ENCODE data around the gene CACNA1H.
"Not testable (repeated sequence)": the region's sequence is repeated elsewhere in the genome, so short reads cannot be mapped to it uniquely, and the experiment has no call there.

The CACNA1H gene

DNA sequence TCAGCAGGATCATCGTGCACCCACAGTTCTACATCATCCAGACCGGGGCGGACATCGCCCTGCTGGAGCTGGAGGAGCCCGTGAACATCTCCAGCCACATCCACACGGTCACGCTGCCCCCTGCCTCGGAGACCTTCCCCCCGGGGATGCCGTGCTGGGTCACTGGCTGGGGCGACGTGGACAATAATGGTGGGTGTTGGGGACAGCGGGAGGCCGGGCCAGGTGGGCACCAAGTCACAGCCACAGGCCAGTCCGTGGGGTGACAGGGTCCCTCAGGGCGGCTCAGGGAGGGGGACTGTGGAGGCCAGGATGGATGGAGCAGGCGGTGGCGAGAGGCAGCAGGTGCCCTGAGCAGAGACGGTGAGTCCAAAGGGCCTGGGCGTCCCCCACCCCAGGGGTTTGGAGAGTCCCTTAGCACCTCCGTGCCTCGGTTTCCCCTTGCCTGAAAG lies 104.0 kb downstream of the CACNA1H start:
- DNase-seq: no peak

DNA sequence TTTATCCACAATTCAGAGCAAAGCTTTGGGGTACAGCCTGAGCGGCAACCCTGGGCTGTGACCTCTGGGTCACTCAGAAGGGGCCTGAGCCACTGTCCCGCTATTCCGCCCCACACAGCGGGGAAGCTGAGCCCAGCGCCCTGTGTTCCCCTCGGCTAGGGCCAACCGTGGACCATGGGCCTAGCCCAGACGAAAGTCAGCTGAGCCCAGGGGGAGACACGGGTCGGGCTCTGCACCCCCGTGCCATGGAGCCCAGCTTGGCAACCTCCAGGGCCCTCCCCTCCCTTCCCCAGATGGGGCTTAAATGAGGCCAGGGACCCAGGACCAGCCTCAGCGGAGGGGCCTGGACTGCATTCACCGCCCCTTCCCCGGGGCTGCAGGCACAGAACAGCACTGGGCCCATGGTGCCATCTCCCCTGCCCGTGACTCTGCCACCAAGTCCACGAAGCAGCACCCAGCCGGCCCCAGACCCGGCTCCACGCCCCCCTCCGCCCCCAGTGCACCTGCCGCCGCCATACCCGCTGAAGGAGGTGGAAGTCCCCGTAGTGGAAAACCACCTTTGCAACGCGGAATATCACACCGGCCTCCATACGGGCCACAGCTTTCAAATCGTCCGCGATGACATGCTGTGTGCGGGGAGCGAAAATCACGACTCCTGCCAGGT lies 104.8 kb downstream of the CACNA1H start:
- DNase-seq: no peak

DNA sequence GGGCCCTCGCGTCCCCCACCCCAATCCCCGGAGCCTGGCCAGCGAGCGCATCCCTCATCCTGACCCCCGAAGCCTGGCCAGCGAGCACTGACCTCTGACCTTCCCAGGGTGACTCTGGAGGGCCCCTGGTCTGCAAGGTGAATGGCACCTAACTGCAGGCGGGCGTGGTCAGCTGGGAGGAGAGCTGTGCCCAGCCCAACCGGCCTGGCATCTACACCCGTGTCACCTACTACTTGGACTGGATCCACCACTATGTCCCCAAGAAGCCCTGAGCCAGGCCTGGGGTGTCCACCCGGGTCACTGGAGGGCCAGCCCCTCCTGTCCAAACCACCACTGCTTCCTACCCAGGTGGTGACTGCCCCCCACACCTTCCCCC lies 105.3 kb downstream of the CACNA1H start:
- no peak for DNase-seq

DNA sequence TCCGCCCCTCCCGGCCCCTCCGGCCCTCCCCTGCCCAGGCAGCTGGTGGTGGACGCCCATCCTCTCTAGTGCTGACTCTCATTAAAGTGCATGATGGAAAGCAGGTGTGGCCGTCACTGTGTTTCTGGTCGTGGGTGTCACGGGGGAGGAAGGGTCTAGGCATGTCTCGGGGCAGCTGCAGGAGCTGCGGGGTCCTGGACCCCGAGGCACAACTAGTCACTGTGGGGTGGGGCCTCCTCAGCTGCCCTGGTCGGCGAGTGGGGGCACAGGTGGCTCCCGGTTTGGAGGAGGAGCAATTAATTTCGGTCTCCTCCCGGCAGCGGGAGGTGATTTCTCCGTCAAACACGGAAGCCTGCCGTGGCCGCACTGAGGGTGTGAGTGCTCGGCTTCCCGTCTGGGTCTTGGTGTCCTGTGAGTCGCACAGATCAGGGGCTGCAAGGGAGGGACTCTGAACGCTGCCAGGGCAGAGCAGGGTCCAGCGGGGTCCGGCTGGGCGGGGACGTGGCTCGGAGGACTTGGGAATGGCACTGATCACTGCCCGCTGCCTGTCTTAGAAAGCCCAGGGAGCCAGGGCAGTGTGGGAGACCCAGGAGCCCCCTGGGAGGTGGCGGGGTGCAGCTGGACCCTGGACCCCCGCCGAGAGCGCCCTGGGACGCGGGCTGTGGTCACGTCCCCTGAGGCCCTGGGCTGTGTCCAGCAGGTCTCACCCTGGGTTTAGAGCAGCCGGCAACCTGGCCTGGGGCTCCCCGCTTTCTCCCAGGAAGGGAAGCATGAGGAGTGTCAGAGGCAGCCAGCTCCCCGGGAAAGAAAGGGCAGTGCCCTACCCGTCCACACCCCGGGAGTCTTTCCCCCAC lies 106.2 kb downstream of the CACNA1H start:
- no peak for DNase-seq

DNA sequence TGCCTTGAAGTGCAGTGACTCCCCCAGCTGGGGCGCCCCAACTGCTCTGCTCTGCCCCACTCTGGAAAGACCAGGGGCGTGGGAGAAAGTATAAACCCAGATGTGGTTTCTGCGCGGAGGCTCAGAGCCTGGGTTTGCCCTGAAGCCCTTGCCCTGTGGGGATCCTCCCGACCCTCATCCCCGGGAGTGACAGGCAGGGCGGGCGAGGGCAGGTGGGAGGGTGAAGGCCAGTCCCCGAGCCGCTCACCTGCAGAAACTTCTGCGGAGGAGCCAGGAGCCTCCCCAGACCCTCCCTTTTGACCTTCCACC lies 106.8 kb downstream of the CACNA1H start:
- DNase-seq: no peak

DNA sequence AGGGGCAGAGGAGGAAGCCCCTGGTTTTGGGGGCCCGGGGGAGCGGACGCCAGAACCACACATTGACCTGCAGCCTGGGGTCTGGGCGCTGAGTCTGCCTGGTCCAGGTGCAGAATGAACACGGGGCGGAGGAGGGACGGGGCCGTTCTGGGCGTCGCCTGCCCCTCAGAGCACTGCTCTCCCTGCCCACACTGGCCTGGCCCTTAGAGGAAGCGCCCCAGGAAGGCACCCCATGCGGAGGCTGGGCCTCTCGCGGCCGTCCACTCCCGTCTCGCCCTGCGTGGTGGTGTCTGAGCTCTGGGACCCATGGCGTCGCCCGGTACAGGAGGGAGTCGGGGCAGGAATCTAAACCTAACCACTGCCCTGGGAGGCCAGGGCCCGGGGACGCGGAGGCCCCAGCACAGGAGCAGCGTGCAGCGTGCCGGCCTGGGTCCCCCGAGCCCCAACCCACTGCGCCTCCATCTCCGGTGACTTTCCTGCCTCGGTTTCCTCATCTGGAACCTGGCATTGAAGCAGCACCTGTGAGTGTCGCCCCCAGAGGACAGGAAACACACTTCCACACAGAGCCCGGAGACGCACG lies 107.3 kb downstream of the CACNA1H start:
- no peak for DNase-seq

DNA sequence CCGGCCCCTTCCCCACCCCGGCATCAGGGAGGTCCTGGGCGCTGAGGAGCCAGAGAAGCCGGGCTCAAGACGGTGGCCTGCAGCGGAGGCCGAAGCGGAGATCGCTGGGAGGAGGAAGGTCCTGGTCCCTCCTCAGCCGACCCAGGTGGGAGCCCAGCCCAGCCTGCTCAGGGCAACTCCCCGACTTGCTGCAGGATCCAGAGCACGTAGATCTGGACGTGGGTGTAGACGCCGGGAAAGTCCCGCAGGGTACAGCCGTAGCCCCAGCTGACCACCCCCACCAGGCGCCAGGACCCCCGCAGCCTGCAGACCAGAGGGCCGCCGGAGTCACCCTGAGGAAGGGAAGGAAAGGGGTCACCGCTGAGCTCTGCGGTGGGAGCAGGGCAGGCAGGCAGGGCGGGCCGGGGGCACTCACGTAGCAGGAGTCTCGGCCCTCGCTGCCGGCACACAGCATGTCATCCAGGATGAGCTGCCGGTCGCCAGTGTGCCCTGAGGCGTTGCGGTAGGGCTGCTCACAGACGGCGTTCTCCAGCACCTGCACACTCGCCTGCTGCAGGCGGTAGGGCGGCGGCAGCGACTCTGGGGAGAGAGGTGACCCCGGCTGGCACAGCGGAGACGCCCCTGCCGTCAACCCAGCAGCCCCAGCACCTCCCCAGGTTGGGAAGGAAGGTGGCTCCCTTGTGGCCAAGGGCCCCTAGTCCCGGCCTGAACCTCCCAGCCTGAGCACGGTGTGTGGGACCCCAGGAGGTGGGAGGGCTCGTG lies 108.4 kb downstream of the CACNA1H start:
- peak; percentile 11 for DNase-seq

DNA sequence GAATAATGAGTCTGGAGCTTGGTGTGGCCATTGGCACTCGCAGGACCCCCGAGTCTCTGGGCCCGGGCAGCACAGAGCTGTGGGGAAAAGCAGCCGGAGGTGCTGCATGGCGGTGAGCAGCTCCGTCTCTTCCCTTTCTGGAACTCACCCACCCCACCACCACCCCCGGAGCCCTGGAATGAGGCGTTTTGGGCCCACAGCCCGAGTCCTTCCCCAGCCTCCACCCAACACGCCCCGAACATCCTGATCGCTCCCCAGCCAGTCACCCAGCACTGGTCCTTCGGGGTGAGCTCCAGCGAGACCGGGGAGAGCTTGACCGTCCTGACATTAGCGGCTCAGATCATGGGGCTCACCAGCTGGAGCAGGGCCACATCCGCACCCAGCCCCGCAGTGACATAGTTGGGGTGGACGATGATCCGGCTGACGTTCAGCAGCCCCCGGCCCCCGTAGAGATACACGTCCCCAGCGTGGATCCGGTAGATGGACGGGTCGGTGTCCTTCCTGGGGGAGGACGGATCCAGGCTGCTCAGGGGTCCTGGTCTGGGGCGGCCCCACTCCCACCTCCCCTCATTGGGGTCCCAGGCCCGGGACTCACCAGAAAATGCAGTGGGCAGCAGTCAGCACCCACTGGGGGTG lies 109.4 kb downstream of the CACNA1H start:
- no peak for DNase-seq

DNA sequence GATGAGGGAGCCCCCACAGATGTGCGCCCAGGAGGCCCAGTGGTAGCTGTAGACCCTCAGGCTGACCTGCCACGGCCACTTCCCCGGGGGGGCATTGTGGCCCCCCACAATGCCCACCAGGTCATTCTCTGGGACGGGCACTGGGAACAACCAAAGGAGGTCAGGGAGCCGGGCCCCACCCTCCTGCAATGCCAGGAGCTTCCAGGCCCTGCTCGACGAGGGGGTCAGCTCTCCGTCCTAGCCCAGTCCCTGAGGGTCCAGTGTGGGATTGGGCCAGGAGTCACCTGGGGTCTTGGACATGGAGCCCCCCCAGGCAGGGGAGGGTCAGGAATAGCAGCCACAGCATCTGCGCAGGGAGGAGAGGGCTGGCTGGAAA lies 109.9 kb downstream of the CACNA1H start:
- no peak for DNase-seq

DNA sequence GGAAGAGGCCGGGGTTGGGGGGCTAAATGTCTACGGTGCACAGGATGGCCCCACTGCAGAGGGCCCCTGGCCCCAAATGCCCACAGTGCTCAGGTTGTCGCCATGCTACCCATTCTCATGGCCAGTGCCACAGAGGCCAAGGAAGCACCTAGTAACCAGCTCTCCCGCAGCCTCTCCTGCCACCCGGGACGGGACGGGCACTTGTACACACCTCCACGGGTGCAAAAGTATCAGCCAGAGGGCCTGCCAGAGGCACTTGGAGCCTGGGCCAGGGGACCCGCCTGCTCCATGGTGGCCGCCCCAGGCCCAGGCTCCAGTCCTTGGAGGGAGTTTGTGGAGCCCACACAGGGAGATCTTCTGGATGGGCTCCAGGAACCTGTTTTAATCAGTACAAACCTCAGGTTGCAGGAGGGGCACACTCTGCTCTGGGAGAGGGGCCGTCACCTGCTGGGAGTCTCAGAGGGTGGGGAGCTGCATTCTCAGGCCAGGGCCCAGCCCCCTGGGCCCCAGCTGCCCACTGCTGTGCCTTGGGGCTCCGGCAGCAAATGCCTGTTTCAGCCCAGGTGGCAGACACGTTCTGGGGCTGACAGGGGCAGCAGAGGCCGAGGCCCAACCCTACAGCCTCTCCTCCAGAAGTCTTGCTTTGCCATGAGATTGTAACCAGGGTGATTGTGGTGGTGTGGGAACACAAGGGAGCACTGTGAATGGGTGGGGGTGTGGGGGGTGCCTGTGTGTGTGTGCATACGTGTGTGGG lies 110.9 kb downstream of the CACNA1H start:
- no peak for DNase-seq

DNA sequence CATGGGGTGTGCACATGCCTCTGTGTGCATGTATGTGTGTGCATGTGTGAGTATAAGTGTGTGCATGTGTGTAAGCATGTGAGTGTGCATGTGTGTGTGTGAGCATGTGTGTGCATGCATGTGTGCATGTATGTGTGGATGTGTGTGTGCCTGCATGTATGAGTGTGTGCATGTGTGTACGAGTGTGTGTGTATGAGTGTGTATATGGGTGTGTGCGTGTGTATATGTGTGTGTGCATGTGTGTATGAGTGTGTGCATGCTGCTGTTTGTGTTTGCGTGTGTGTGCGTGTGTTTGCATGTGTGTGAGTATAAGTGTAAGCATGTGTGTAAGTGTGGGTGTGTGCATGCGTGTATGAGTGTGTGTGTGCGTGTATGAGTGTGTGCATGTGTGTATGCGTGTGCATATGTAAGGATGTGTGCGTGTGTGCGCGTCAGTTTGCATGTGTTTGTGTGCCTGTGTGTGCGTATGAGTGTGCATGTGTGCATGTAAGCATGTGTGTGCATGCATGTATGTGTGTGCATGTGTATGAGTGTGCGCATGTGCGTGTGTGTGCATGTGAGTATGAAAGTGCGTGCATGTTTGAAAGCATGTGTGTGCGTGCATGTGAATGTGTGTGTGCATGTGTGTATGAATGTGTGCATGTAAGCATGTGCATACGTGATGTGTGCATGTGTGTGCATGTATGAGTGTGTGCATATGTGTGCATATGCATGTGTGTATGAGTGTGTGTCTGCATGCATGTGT lies 111.6 kb downstream of the CACNA1H start:
- no peak for DNase-seq

DNA sequence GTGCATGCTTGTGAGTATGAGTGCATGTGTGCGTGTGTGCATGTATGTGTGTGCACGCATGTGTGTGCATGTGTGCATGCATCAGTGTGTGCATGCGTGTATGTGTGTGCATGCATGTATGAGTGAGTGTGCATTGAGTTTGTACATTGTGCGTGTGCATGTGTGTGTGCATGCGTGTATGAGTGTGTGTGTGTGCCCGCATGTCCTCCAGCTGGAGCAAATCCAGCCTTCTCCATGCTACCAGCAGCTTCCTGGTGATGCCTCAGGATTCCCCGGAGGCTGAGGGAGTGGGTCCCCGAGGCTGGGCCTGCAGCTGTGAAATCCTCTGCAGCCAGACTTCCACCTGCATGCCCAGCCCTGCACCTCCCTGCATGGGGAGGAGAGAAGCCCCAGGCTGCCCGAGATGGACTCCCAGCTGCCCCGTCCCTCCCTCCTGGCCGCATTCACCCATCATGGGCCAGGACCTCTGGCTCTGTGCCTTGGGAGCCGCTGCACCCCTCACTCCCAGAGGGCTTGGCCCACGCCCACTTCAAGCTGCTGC lies 112.3 kb downstream of the CACNA1H start:
- no peak for DNase-seq

DNA sequence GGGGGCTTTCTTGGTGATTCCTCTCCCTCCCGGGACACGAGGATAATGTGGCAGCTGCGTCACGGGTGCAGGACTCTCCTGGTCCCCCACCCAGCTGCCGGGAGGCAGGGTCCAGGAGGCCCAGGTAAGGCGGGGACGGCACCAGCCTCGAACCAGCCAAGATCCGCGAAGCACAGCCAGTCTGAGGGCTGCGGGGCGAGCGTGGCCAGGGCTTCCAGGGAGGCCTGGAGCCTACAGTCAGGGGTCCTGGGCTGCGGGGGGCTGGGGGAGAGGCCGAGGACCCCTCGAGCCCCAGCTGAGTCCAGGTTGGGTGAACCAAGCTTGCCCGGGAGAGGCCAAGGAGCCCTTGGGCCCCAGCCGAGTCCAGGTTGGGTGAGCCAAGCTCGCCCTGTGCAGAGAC lies 112.9 kb downstream of the CACNA1H start:
- DNase-seq: no peak

DNA sequence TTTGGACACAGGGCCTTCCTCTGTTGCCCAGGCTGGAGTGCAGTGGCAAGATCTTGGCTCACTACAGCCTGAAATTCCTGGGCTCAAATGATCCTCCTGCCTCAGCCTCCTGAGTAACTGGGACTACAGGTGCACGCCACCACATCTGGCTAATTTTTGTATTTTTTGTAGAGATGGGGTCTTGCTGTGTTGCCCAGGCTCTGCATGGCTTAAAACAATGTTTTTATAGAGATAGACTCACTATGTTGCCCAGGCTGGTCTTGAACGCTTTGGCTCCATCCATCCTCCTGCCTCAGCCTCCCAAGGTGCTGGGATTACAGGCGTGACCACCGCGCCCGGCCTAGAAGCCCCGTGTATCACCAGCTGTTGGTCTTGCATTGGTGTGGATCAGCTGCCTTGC lies 116.5 kb downstream of the CACNA1H start:
- not testable (repeated sequence) for DNase-seq

DNA sequence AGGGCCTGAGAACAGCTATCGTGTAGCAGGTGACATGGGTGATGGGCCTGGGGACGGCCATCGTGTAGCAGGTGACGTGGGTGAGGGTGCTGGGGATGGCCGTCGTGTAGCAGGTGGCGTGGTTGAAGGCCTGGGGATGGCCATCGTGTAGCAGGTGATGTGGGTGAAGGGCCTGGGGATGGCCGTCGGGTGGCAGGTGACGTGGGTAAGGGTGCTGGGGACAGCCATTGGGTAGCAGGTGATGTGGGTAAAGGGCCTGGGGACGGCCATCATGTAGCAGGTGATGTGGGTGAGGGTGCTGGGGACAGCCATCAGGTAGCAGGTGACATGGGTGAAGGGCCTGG lies 118.4 kb downstream of the CACNA1H start:
- no peak for DNase-seq
